ENCODE results near the gene GRM3. TPM values are rescaled to one million over a fixed set of nuclear protein-coding genes. Genes with fewer than 3 reads are reported as not detected.

GRM3 gene
- total and polyA plus RNA-seq, 4 experiments from 2014 or later: not detected

- Mint-ChIP-seq H3K4me1 (no peaks in the 10 kb centered on the region), H3K4me3 (no peak overlapping the region), H3K27ac (no peak overlapping the region), H3K9me3 (peaks cover 0 to 3% (median 0%) of the 10 kb centered on the region in 8 donors), H3K36me3 (no peaks in the 10 kb centered on the region), H3K27me3 (peaks cover 0 to 3% of the 10 kb centered on the region in 2 donors)
- intact Hi-C loops (cut with micrococcal nuclease): no loop called here
- H3K27me3 ChIP-seq (ENCODE audit: insufficient read depth, low read length): no peaks in the 10 kb centered on the region
- no peak overlapping the region for H3K4me3 ChIP-seq (ENCODE audit: low read length in 2 of 2)
- H3K27ac ChIP-seq (ENCODE audit: low read depth, low read length): no peak overlapping the region
- no peak for DNase-seq
- H3K4me1 ChIP-seq (ENCODE audit: insufficient read depth, low read length): no peaks in the 10 kb centered on the region
- ChIA-PET CTCF (ENCODE audit: partially characterized antibody) (no interaction called here), POLR2A (ENCODE audit: partially characterized antibody) (no interaction called here)
- H3K9me3 ChIP-seq (ENCODE audit: control insufficient read depth in 1 of 2, low read length in 2 of 2): no peaks in the 10 kb centered on the region
- no peaks in the 10 kb centered on the region for H3K36me3 ChIP-seq (ENCODE audit: insufficient read depth, low read length)
Observed at GRCh38 chr7:86708031-86708680, 64.4 kb downstream of the GRM3 start.

- Histone ChIP-seq H3K27me3 (ENCODE audit: insufficient read depth, low read length) (no peaks in the 10 kb centered on the region), H3K9me3 (ENCODE audit: control insufficient read depth in 1 of 2, low read length in 2 of 2) (no peaks in the 10 kb centered on the region), H3K4me1 (ENCODE audit: insufficient read depth, low read length) (no peaks in the 10 kb centered on the region), H3K36me3 (ENCODE audit: insufficient read depth, low read length) (no peaks in the 10 kb centered on the region), H3K27ac (ENCODE audit: low read depth, low read length) (no peak overlapping the region), H3K4me3 (ENCODE audit: low read length in 2 of 2) (no peak overlapping the region)
- Mint-ChIP-seq H3K4me1 (no peaks in the 10 kb centered on the region), H3K9me3 (peaks cover 0 to 8% (median 3%) of the 10 kb centered on the region in 8 donors), H3K4me3 (no peak overlapping the region), H3K36me3 (no peaks in the 10 kb centered on the region), H3K27me3 (no peaks in the 10 kb centered on the region), H3K27ac (no peak overlapping the region)
- no peak for DNase-seq
- POLR2A ChIA-PET (ENCODE audit: partially characterized antibody): no interaction called here
- intact Hi-C loops (cut with micrococcal nuclease): no loop called here
- CTCF ChIA-PET (ENCODE audit: partially characterized antibody): no interaction called here
Observed at GRCh38 chr7:86720306-86720705, 76.6 kb downstream of the GRM3 start.

- Mint-ChIP-seq H3K9me3 (peaks cover 0 to 12% (median 4%) of the 10 kb centered on the region in 8 donors), H3K27me3 (no peaks in the 10 kb centered on the region), H3K4me1 (no peaks in the 10 kb centered on the region), H3K27ac (no peak overlapping the region), H3K36me3 (no peaks in the 10 kb centered on the region), H3K4me3 (no peak overlapping the region)
- intact Hi-C loops (cut with micrococcal nuclease): no loop called here
- no peak for DNase-seq
- Histone ChIP-seq H3K27ac (ENCODE audit: low read depth, low read length) (no peak overlapping the region), H3K4me1 (ENCODE audit: insufficient read depth, low read length) (no peaks in the 10 kb centered on the region), H3K9me3 (ENCODE audit: control insufficient read depth in 1 of 2, low read length in 2 of 2) (no peaks in the 10 kb centered on the region), H3K4me3 (ENCODE audit: low read length in 2 of 2) (no peak overlapping the region), H3K27me3 (ENCODE audit: insufficient read depth, low read length) (no peaks in the 10 kb centered on the region), H3K36me3 (ENCODE audit: insufficient read depth, low read length) (no peaks in the 10 kb centered on the region)
- CTCF ChIA-PET (ENCODE audit: partially characterized antibody): no interaction called here
- POLR2A ChIA-PET (ENCODE audit: partially characterized antibody): no interaction called here
Observed at GRCh38 chr7:86733783-86734182, 90.1 kb downstream of the GRM3 start.

- no peak overlapping the region for H3K4me3 Mint-ChIP-seq
- Histone ChIP-seq H3K9me3 (ENCODE audit: control insufficient read depth in 1 of 2, low read length in 2 of 2) (no peaks in the 10 kb centered on the region), H3K27ac (ENCODE audit: low read depth, low read length) (no peak overlapping the region), H3K36me3 (ENCODE audit: insufficient read depth, low read length) (no peaks in the 10 kb centered on the region), H3K27me3 (ENCODE audit: insufficient read depth, low read length) (no peaks in the 10 kb centered on the region), H3K4me3 (ENCODE audit: low read length in 2 of 2) (no peak overlapping the region), H3K4me1 (ENCODE audit: insufficient read depth, low read length) (no peaks in the 10 kb centered on the region)
- H3K27me3 Mint-ChIP-seq: no peaks in the 10 kb centered on the region
- DNase-seq: no peak
- no peaks in the 10 kb centered on the region for H3K9me3 Mint-ChIP-seq
- H3K27ac Mint-ChIP-seq: no peak overlapping the region
- intact Hi-C loops (cut with micrococcal nuclease): no loop called here
- H3K36me3 Mint-ChIP-seq: no peaks in the 10 kb centered on the region
- CTCF ChIA-PET (ENCODE audit: partially characterized antibody): no interaction called here
- POLR2A ChIA-PET (ENCODE audit: partially characterized antibody): no interaction called here
- H3K4me1 Mint-ChIP-seq: no peaks in the 10 kb centered on the region
Observed at GRCh38 chr7:86745013-86745745, 101.5 kb downstream of the GRM3 start.

GRCh38 chr7:86747698-86748097 is 104.0 kb downstream of the GRM3 start:
- H3K27me3 Mint-ChIP-seq: no peaks in the 10 kb centered on the region
- Histone ChIP-seq H3K27ac (ENCODE audit: low read depth, low read length) (no peak overlapping the region), H3K27me3 (ENCODE audit: insufficient read depth, low read length) (no peaks in the 10 kb centered on the region), H3K4me3 (ENCODE audit: low read length in 2 of 2) (no peak overlapping the region), H3K9me3 (ENCODE audit: control insufficient read depth in 1 of 2, low read length in 2 of 2) (no peaks in the 10 kb centered on the region), H3K36me3 (ENCODE audit: insufficient read depth, low read length) (no peaks in the 10 kb centered on the region), H3K4me1 (ENCODE audit: insufficient read depth, low read length) (no peaks in the 10 kb centered on the region)
- H3K4me3 Mint-ChIP-seq: no peak overlapping the region
- H3K36me3 Mint-ChIP-seq: no peaks in the 10 kb centered on the region
- DNase-seq: no peak
- POLR2A ChIA-PET (ENCODE audit: partially characterized antibody): no interaction called here
- no peaks in the 10 kb centered on the region for H3K9me3 Mint-ChIP-seq
- intact Hi-C loops (cut with micrococcal nuclease): no loop called here
- no peaks in the 10 kb centered on the region for H3K4me1 Mint-ChIP-seq
- CTCF ChIA-PET (ENCODE audit: partially characterized antibody): no interaction called here
- H3K27ac Mint-ChIP-seq: no peak overlapping the region

- Histone ChIP-seq H3K4me1 (ENCODE audit: insufficient read depth, low read length) (no peaks in the 10 kb centered on the region), H3K9me3 (ENCODE audit: control insufficient read depth in 1 of 2, low read length in 2 of 2) (no peaks in the 10 kb centered on the region), H3K27me3 (ENCODE audit: insufficient read depth, low read length) (no peaks in the 10 kb centered on the region), H3K27ac (ENCODE audit: low read depth, low read length) (no peak overlapping the region), H3K36me3 (ENCODE audit: insufficient read depth, low read length) (no peaks in the 10 kb centered on the region), H3K4me3 (ENCODE audit: low read length in 2 of 2) (no peak overlapping the region)
- POLR2A ChIA-PET (ENCODE audit: partially characterized antibody): no interaction called here
- intact Hi-C loops (cut with micrococcal nuclease): no loop called here
- Mint-ChIP-seq H3K9me3 (no peaks in the 10 kb centered on the region), H3K36me3 (no peaks in the 10 kb centered on the region), H3K27me3 (no peaks in the 10 kb centered on the region), H3K27ac (no peak overlapping the region), H3K4me1 (no peaks in the 10 kb centered on the region), H3K4me3 (no peak overlapping the region)
- no peak for DNase-seq
- CTCF ChIA-PET (ENCODE audit: partially characterized antibody): no interaction called here
Observed at GRCh38 chr7:86748201-86748600, 104.5 kb downstream of the GRM3 start.

- Histone ChIP-seq H3K9me3 (ENCODE audit: control insufficient read depth in 1 of 2, low read length in 2 of 2) (no peaks in the 10 kb centered on the region), H3K36me3 (ENCODE audit: insufficient read depth, low read length) (no peaks in the 10 kb centered on the region), H3K27me3 (ENCODE audit: insufficient read depth, low read length) (no peaks in the 10 kb centered on the region), H3K27ac (ENCODE audit: low read depth, low read length) (no peak overlapping the region), H3K4me3 (ENCODE audit: low read length in 2 of 2) (no peak overlapping the region), H3K4me1 (ENCODE audit: insufficient read depth, low read length) (no peaks in the 10 kb centered on the region)
- CTCF ChIA-PET (ENCODE audit: partially characterized antibody): no interaction called here
- intact Hi-C loops (cut with micrococcal nuclease): no loop called here
- no peak overlapping the region for H3K4me3 Mint-ChIP-seq
- no peaks in the 10 kb centered on the region for H3K27me3 Mint-ChIP-seq
- H3K9me3 Mint-ChIP-seq: no peaks in the 10 kb centered on the region
- no peaks in the 10 kb centered on the region for H3K36me3 Mint-ChIP-seq
- H3K4me1 Mint-ChIP-seq: no peaks in the 10 kb centered on the region
- no peak for DNase-seq
- H3K27ac Mint-ChIP-seq: no peak overlapping the region
- POLR2A ChIA-PET (ENCODE audit: partially characterized antibody): no interaction called here
Observed at GRCh38 chr7:86748843-86749719, 105.4 kb downstream of the GRM3 start.
